ENCODE measurements around the gene ARHGEF17. TPM values are rescaled to one million over a fixed set of nuclear protein-coding genes. Genes with fewer than 3 reads are reported as not detected.
A peak's percentile ranks its signal among the peaks of the same experiment; 100 is the strongest.

ARHGEF17 gene
- total RNA-seq, 1 donor from 2014 or later, result 104 TPM

GRCh38 chr11:73335204-73335923, 27.3 kb downstream of the ARHGEF17 start:
- peaks cover 61% of the 10 kb centered on the region for H3K4me1 Mint-ChIP-seq (ENCODE audit: unreplicated experiment)
- peak; percentile 97 for TF ChIP-seq CTCF (IDR thresholded peaks at IDR 0.05)
- no peaks in the 10 kb centered on the region for H3K36me3 Mint-ChIP-seq (ENCODE audit: unreplicated experiment)
- peak overlapping the region; percentile 95 for H3K27ac Mint-ChIP-seq (ENCODE audit: unreplicated experiment)
- no peaks in the 10 kb centered on the region for H3K27me3 Mint-ChIP-seq (ENCODE audit: unreplicated experiment)
- peak; percentile 97 for DNase-seq (ENCODE audit: extremely low spot score, unreplicated experiment)
- H3K4me3 Mint-ChIP-seq (ENCODE audit: unreplicated experiment), result no peak overlapping the region
- H3K9me3 Mint-ChIP-seq (ENCODE audit: unreplicated experiment), result no peaks in the 10 kb centered on the region

GRCh38 chr11:73337846-73338245, 29.8 kb downstream of the ARHGEF17 start:
- H3K27ac Mint-ChIP-seq (ENCODE audit: unreplicated experiment), result no peak overlapping the region
- no peaks in the 10 kb centered on the region for H3K9me3 Mint-ChIP-seq (ENCODE audit: unreplicated experiment)
- no peak overlapping the region for H3K4me3 Mint-ChIP-seq (ENCODE audit: unreplicated experiment)
- H3K27me3 Mint-ChIP-seq (ENCODE audit: unreplicated experiment), result no peaks in the 10 kb centered on the region
- H3K36me3 Mint-ChIP-seq (ENCODE audit: unreplicated experiment), result peaks cover 2% of the 10 kb centered on the region
- TF ChIP-seq CTCF (IDR thresholded peaks at IDR 0.05), result no peak
- H3K4me1 Mint-ChIP-seq (ENCODE audit: unreplicated experiment), result peaks cover 44% of the 10 kb centered on the region
- no peak for DNase-seq (ENCODE audit: extremely low spot score, unreplicated experiment)

- Mint-ChIP-seq H3K27ac (ENCODE audit: unreplicated experiment) (no peak overlapping the region), H3K27me3 (ENCODE audit: unreplicated experiment) (no peaks in the 10 kb centered on the region), H3K36me3 (ENCODE audit: unreplicated experiment) (peaks cover 2% of the 10 kb centered on the region), H3K4me3 (ENCODE audit: unreplicated experiment) (no peak overlapping the region), H3K9me3 (ENCODE audit: unreplicated experiment) (no peaks in the 10 kb centered on the region), H3K4me1 (ENCODE audit: unreplicated experiment) (peaks cover 41% of the 10 kb centered on the region)
- no peak for DNase-seq (ENCODE audit: extremely low spot score, unreplicated experiment)
- TF ChIP-seq CTCF (IDR thresholded peaks at IDR 0.05), result no peak
These were observed 30.2 kb downstream of the ARHGEF17 start for GRCh38 chr11:73338279-73338678.

GRCh38 chr11:73340164-73340563, 32.1 kb downstream of the ARHGEF17 start:
- Mint-ChIP-seq H3K27ac (ENCODE audit: unreplicated experiment) (no peak overlapping the region), H3K36me3 (ENCODE audit: unreplicated experiment) (peaks cover 2% of the 10 kb centered on the region), H3K4me1 (ENCODE audit: unreplicated experiment) (peaks cover 30% of the 10 kb centered on the region), H3K9me3 (ENCODE audit: unreplicated experiment) (no peaks in the 10 kb centered on the region), H3K4me3 (ENCODE audit: unreplicated experiment) (no peak overlapping the region), H3K27me3 (ENCODE audit: unreplicated experiment) (no peaks in the 10 kb centered on the region)
- DNase-seq (ENCODE audit: extremely low spot score, unreplicated experiment), result no peak
- TF ChIP-seq CTCF (IDR thresholded peaks at IDR 0.05), result no peak

GRCh38 chr11:73342633-73343032, 34.6 kb downstream of the ARHGEF17 start:
- Mint-ChIP-seq H3K27ac (ENCODE audit: unreplicated experiment) (no peak overlapping the region), H3K4me1 (ENCODE audit: unreplicated experiment) (peaks cover 26% of the 10 kb centered on the region)
- TF ChIP-seq CTCF (IDR thresholded peaks at IDR 0.05), result no peak

More at GRCh38 chr11:73342633-73343032, 34.6 kb downstream of the ARHGEF17 start:
- no peaks in the 10 kb centered on the region for H3K9me3 Mint-ChIP-seq (ENCODE audit: unreplicated experiment)
- no peak for DNase-seq (ENCODE audit: extremely low spot score, unreplicated experiment)
- peaks cover 2% of the 10 kb centered on the region for H3K36me3 Mint-ChIP-seq (ENCODE audit: unreplicated experiment)
- H3K4me3 Mint-ChIP-seq (ENCODE audit: unreplicated experiment), result peak overlapping the region; percentile 35
- no peaks in the 10 kb centered on the region for H3K27me3 Mint-ChIP-seq (ENCODE audit: unreplicated experiment)
